Stimulated activated CD4-positive, alpha-beta T cell treated with anti-CD3 and anti-CD28 coated beads, Interleukin-15, amount 100 ng/mL, for 48 hours (primary cell): ENCODE data around the gene PHACTR4.
A peak's percentile ranks its signal among the peaks of the same experiment; 100 is the strongest.
"Not testable (repeated sequence)": the region's sequence is repeated elsewhere in the genome, so short reads cannot be mapped to it uniquely, and the experiment has no call there.

Experiments used
- DNase-seq, 2 donors: peaks; one replicate each; pipeline ENCODE4 v3.0.0-alpha.2; 2020; ENCODE audit warnings: low read depth in 2 of 2

PHACTR4 gene

GRCh38 chr1:28369371-28370238 lies at the start of gene PHACTR4:
PHACTR4 (plus strand) TSS chr1:28369740; CDS start chr1:28407448, 37,708 bp downstream.
- DNase-seq: peak; percentile 77 to 81

GRCh38 chr1:28322194-28322593 lies 47.3 kb upstream of the PHACTR4 start:
- no peak for DNase-seq

GRCh38 chr1:28323720-28324119 lies 45.8 kb upstream of the PHACTR4 start:
- no peak for DNase-seq

GRCh38 chr1:28326515-28326914 lies 43.0 kb upstream of the PHACTR4 start:
- DNase-seq: no peak

GRCh38 chr1:28326984-28327383 lies 42.6 kb upstream of the PHACTR4 start:
- no peak for DNase-seq

GRCh38 chr1:28327431-28327830 lies 42.1 kb upstream of the PHACTR4 start:
- DNase-seq: not testable (repeated sequence)

GRCh38 chr1:28328228-28328648 lies 41.3 kb upstream of the PHACTR4 start:
- DNase-seq: no peak

- peak; percentile 15 to 20 for DNase-seq
Observed at GRCh38 chr1:28329395-28330153, 40.0 kb upstream of the PHACTR4 start.

- DNase-seq: no peak
Observed at GRCh38 chr1:28338897-28339296, 30.6 kb upstream of the PHACTR4 start.

GRCh38 chr1:28339551-28339950 lies 30.0 kb upstream of the PHACTR4 start:
- DNase-seq: no peak

- no peak for DNase-seq
Observed at GRCh38 chr1:28340221-28340974, 29.1 kb upstream of the PHACTR4 start.

- DNase-seq: no peak
Observed at GRCh38 chr1:28341591-28341990, 27.9 kb upstream of the PHACTR4 start.

- no peak for DNase-seq
Observed at GRCh38 chr1:28343405-28343804, 26.1 kb upstream of the PHACTR4 start.

GRCh38 chr1:28353248-28353810 lies 16.2 kb upstream of the PHACTR4 start:
- not testable (repeated sequence) for DNase-seq

- DNase-seq: no peak
Observed at GRCh38 chr1:28354121-28354520, 15.4 kb upstream of the PHACTR4 start.

GRCh38 chr1:28358716-28359115 lies 10.8 kb upstream of the PHACTR4 start:
- no peak for DNase-seq

- peak; percentile 48 to 68 for DNase-seq
Observed at GRCh38 chr1:28359592-28360239, 9.8 kb upstream of the PHACTR4 start.

GRCh38 chr1:28364888-28365287 lies 4.7 kb upstream of the PHACTR4 start:
- no peak for DNase-seq

- DNase-seq: no peak
Observed at GRCh38 chr1:28365864-28366263, 3.7 kb upstream of the PHACTR4 start.

- DNase-seq: not testable (repeated sequence)
Observed at GRCh38 chr1:28368608-28369007, 932 bp upstream of the PHACTR4 start.
